GM19397 (cell line): ENCODE data around the gene CDKN1B.

Experiments used
- ATAC-seq: cut with Tn5 transposase; IDR thresholded peaks from one replicate; pipeline ENCODE4 v1.9.1; 2021; ENCODE audit warnings: mild to moderate bottlenecking, moderate library complexity; ENCODE audit not compliant: unreplicated experiment

CDKN1B gene

DNA sequence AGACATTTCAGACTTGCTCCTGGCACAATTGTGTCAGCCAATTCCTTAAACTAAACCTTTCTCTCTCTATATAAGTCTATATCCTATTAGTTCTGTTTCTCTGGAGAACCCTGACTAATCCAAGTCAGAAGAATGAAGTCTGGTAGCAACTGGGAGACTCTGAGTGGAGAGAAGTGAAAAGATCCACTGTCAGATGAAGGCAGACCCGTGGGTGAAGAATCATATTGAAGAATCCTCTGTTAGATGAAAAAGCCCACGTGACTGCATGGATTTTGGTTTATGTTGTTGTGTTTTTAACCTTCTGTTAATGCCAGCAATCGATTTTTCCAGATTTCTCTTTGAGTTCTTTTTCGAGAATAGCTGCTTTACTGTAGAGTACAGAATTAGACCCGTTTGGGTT is 38.8 kb downstream of the CDKN1B start:
- ATAC-seq = no peak

DNA sequence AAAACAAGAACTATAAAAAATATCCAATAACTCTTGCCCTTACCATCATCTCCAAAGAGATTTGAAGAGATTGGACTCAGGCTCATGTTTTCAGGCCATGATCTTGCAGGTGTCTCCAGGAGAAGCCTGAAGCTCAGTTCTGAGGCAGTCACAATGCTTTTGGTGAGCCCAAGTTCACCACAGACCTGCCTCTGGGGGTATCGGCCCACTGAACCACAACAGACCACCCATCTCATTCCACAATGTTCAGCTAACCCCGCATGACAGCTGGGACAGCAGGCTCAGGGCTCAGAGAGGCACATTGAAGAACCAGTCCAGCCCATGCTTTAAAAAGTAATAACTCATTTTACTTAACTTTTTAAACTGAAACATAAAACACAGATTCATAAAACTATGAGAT is 40.0 kb downstream of the CDKN1B start:
- no peak for ATAC-seq

DNA sequence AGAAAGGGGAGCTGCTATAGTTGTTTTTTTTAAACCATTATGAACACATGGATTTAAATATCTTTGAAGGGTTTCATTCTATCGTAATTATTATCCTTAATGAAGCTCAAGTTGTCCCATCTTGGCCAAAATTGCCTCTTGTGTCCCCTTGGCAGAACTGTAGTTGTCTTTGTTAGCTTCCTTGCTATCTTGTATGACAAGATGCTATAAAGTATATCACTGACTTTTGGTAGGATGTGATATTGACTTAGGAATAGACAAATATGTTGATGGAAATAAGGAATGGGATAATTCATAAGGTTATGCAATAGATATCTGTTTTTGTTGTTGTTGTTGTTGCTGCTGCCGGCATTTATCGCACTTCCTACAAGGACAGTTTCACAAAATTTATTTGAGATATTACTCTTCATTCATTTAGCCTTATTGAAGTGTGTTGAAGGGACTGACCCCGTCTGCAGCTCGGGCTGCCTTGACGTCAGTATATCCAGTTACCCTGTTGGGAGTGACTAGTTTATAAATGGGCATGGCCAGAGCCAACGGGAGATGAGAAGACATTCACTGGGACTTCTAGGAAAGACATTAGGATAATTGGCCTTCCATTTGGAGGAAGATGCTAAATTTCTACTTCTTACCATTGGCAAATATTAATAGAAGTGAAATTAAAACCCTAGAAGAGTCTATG is 42.2 kb downstream of the CDKN1B start:
- no peak for ATAC-seq

DNA sequence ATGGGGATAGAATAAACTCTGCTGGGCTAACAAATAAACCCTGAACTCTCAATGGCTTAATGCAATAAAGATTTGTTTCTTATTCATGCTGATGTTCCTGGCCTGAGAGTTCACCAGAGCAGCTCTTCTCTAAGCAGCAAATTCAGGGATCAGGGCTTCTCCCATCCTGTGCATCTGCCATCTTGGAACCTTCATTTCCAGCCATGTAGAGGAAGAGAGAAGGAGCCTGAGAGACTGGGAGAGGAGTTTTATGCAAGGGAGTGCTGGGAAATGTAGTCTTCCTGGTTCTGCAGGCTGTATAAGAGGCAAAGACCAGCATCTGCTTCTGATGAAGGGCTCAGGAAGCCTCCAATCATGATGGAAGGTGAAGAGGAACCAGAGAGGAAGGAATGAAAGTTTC is 47.7 kb downstream of the CDKN1B start:
- ATAC-seq = no peak

DNA sequence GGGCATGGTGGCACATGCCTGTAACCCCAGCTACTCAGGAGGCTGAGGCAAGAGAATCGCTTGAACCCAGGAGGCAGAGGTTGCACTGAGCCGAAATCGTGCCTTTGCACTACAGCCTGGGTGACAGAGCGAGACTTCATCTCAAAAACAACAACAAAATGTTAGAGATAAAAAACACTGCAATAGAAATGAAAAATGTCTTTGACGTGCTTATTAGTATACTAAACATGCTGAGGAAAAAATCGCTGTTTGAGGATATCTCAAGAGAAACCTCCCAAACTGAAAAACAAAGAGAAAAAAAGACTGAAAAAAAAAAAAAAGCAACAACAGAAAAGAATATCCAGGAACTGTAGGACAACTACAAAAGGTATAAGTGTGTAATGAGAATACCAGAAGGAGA is 53.1 kb downstream of the CDKN1B start:
- no peak for ATAC-seq
